T-cell (primary cell): ENCODE data around the gene PDZK1. TPM values are rescaled to one million over a fixed set of nuclear protein-coding genes. Genes with fewer than 3 reads are reported as not detected.

Experiments used
- ATAC-seq, 4 experiments: fragments of 200-7000 bp in 3 of 4; fragments of 150-1000 bp in 1 of 4; cut with Tn5 transposase; replicated peaks in 1 of 4; 1 replicate in 3 of 4; 2 replicates in 1 of 4; pipeline ENCODE4 v1.10.0; 2021; ENCODE audit warnings: moderate library complexity in 3 of 4, mild to moderate bottlenecking in 2 of 4, moderate number of reproducible peaks in 1 of 4
- CTCF ChIA-PET, 2 donors: fragments of 300-600 bp; sonication (Branson Sonifier 250); formaldehyde crosslinking; loops; one replicate each; lab custom pipeline; 2022; ENCODE audit warnings: antibody characterized with exemption in 2 of 2; lab: Charles Lee
- POLR2A ChIA-PET, 2 donors: fragments of 300-600 bp; sonication (Branson Sonifier 250); formaldehyde crosslinking; loops; one replicate each; lab custom pipeline; 2022; ENCODE audit warnings: antibody characterized with exemption in 2 of 2; lab: Charles Lee
- DNase-seq, 35 experiments: peaks; one replicate each; pipeline versions ENCODE4 v3.0.0 to v3.0.0-alpha.2; 2013 to 2023
- H3K27ac ChIP-seq: one replicate; pipeline ENCODE4 v1.5.1; 2013; ENCODE audit warnings: low read length
- H3K27me3 ChIP-seq, 2 experiments: replicated peaks in 1 of 2; 1 replicate in 1 of 2; 2 replicates in 1 of 2; pipeline versions ENCODE4 v1.6.1 to v1.7.0; 2013; ENCODE audit warnings: low read length in 1 of 2, mixed read lengths in 1 of 2; ENCODE audit not compliant: control insufficient read depth in 2 of 2, insufficient read depth in 2 of 2; ENCODE audit errors: extremely low read depth in 1 of 2
- H3K36me3 ChIP-seq, 2 donors: 1 replicate in 1 of 2; 2 replicates in 1 of 2; pipeline versions ENCODE4 v1.6.1 to v1.7.0; 2013; ENCODE audit warnings: low read length in 1 of 2; ENCODE audit not compliant: control insufficient read depth in 2 of 2, insufficient read depth in 1 of 2; ENCODE audit errors: extremely low read depth in 1 of 2
- H3K4me1 ChIP-seq, 2 experiments: 1 replicate in 1 of 2; 2 replicates in 1 of 2; pipeline versions ENCODE4 v1.6.1 to v1.7.0; 2013; ENCODE audit warnings: low read length in 2 of 2, mixed read lengths in 1 of 2; ENCODE audit not compliant: insufficient read depth in 2 of 2, control insufficient read depth in 1 of 2; ENCODE audit errors: extremely low read depth in 1 of 2
- H3K4me3 ChIP-seq, 2 donors: 1 replicate in 1 of 2; 2 replicates in 1 of 2; pipeline versions ENCODE4 v1.5.1 to v1.7.0; 2013; ENCODE audit warnings: mild to moderate bottlenecking in 2 of 2, low read length in 1 of 2, moderate library complexity in 1 of 2; ENCODE audit not compliant: control insufficient read depth in 1 of 2; ENCODE audit errors: extremely low read depth in 1 of 2
- H3K9me3 ChIP-seq: 2 replicates; pipeline ENCODE4 v1.7.0; 2013
- H3K27ac Mint-ChIP-seq, 2 donors: one replicate each; pipeline ENCODE4 v1.8.0; 2020 to 2021; ENCODE audit warnings: mild to moderate bottlenecking in 2 of 2, mixed read lengths in 2 of 2
- H3K27me3 Mint-ChIP-seq, 2 donors: one replicate each; pipeline ENCODE4 v1.8.0; 2021 to 2022; ENCODE audit warnings: mixed read lengths in 2 of 2
- H3K36me3 Mint-ChIP-seq: one replicate; pipeline ENCODE4 v1.8.0; 2021; ENCODE audit warnings: mixed read lengths
- H3K4me1 Mint-ChIP-seq, 3 donors: one replicate each; pipeline ENCODE4 v1.8.0; 2020 to 2022; ENCODE audit warnings: mixed read lengths in 3 of 3, mild to moderate bottlenecking in 1 of 3
- H3K4me3 Mint-ChIP-seq, 3 donors: one replicate each; pipeline ENCODE4 v1.8.0; 2020 to 2022; ENCODE audit warnings: mild to moderate bottlenecking in 3 of 3, mixed read lengths in 3 of 3, moderate library complexity in 3 of 3
- H3K9me3 Mint-ChIP-seq, 3 donors: one replicate each; pipeline ENCODE4 v1.8.0; 2020 to 2022; ENCODE audit warnings: mixed read lengths in 3 of 3
- WGBS: methylation state at CpG from one replicate; pipeline ENCODE4 v1.1.5; 2013; ENCODE audit warnings: missing lambda C conversion rate; ENCODE audit not compliant: insufficient coverage; 5-methylcytosine and 5-hydroxymethylcytosine counted together
- total RNA-seq, 35 experiments: library from RNA in 6 of 35; stranded (reverse) in 6 of 35; fragments of 120-200 nt in 1 of 35; gene quantifications; one replicate each; pipeline versions ENCODE4 v1.2.1 to v1.2.4 and lab custom pipeline; 2013 to 2026

Gene PDZK1
- total RNA-seq, 5 donors from 2014 or later (not counting 1 experiment from before 2014, with no cell fraction given), result 0.39 TPM; not detected in 4

- no peaks in the 10 kb centered on the region for H3K9me3 Mint-ChIP-seq
- H3K36me3 Mint-ChIP-seq, result no peaks in the 10 kb centered on the region
- H3K4me1 Mint-ChIP-seq, result peaks cover 0 to 14% (median 11%) of the 10 kb centered on the region in 3 donors
- no peak overlapping the region for H3K4me3 Mint-ChIP-seq
- H3K4me3 ChIP-seq, result no peak overlapping the region
- no peak overlapping the region for H3K27ac Mint-ChIP-seq
- no peaks in the 10 kb centered on the region for H3K9me3 ChIP-seq
- H3K4me1 ChIP-seq, result peaks cover 0 to 37% of the 10 kb centered on the region in 2 experiments
- H3K27me3 Mint-ChIP-seq, result peaks cover 0 to 5% of the 10 kb centered on the region in 2 donors
- ATAC-seq (no peak), DNase-seq (no peak)
- no peaks in the 10 kb centered on the region for H3K27me3 ChIP-seq
- H3K27ac ChIP-seq, result no peak overlapping the region
- ChIA-PET POLR2A (no interaction called here), CTCF (interaction anchor here in 1 of 2 donors (0.6 kb wide), 2 partner anchors 29 to 61 kb away, joined by 3 read pairs; no protein-coding TSS in a partner anchor)
- H3K36me3 ChIP-seq, result no peaks in the 10 kb centered on the region
- 79% methylated on average over 4 of the region's 6 CpGs for WGBS
These were observed 7.5 kb upstream of the PDZK1 start for GRCh38 chr1:145714524-145715111.

DNA sequence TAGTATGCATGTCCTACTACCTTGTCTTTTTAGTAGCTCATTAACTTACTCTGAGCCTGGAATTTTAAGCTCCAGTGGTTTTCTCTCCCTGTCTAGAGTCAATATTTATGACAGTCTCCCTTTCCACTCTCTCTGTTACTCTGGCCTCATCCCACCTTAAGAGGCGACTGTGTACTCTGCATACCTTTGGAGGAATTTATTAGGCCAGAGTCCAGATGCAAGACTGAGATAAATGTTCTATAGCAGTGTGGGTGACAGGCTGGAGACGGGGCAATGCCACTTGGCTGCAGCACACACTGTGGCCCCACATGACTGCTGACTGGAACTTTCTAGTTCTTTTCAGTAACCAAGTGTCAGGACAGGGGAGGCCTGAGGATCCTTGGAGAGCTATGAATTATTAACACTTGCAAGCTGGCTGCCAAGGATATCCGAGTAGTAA is 4.1 kb upstream of the PDZK1 start:
- H3K27ac Mint-ChIP-seq, result no peak overlapping the region
- ATAC-seq (no peak), DNase-seq (no peak)
- H3K4me1 Mint-ChIP-seq, result no peaks in the 10 kb centered on the region
- 100% methylated on average over 1 of the region's 3 CpGs for WGBS
- no peak overlapping the region for H3K4me3 Mint-ChIP-seq
- H3K9me3 Mint-ChIP-seq, result no peaks in the 10 kb centered on the region
- Histone ChIP-seq H3K27ac (no peak overlapping the region), H3K27me3 (no peaks in the 10 kb centered on the region), H3K9me3 (no peaks in the 10 kb centered on the region), H3K36me3 (no peaks in the 10 kb centered on the region), H3K4me1 (peaks cover 0 to 9% of the 10 kb centered on the region in 2 experiments), H3K4me3 (no peak overlapping the region)
- no peaks in the 10 kb centered on the region for H3K36me3 Mint-ChIP-seq
- no peaks in the 10 kb centered on the region for H3K27me3 Mint-ChIP-seq
- ChIA-PET POLR2A (no interaction called here), CTCF (no interaction called here)

GRCh38 chr1:145710291-145711027 is 3.3 kb upstream of the PDZK1 start:
- CTCF ChIA-PET, result no interaction called here

GRCh38 chr1:145708063-145708462 is 895 bp upstream of the PDZK1 start:
- Histone ChIP-seq H3K27me3 (no peaks in the 10 kb centered on the region), H3K9me3 (no peaks in the 10 kb centered on the region), H3K27ac (no peak overlapping the region), H3K4me3 (no peak overlapping the region), H3K36me3 (no peaks in the 10 kb centered on the region), H3K4me1 (no peaks in the 10 kb centered on the region)
- no peak overlapping the region for H3K27ac Mint-ChIP-seq
- no peak for DNase-seq
- no peaks in the 10 kb centered on the region for H3K27me3 Mint-ChIP-seq
- H3K4me3 Mint-ChIP-seq, result no peak overlapping the region
- no peaks in the 10 kb centered on the region for H3K9me3 Mint-ChIP-seq
- no peak for ATAC-seq
- no peaks in the 10 kb centered on the region for H3K36me3 Mint-ChIP-seq
- ChIA-PET POLR2A (no interaction called here), CTCF (no interaction called here)
- 46% methylated on average over 5 of the region's 7 CpGs for WGBS
- no peaks in the 10 kb centered on the region for H3K4me1 Mint-ChIP-seq

More at GRCh38 chr1:145710291-145711027, 3.3 kb upstream of the PDZK1 start:
- H3K9me3 ChIP-seq, result no peaks in the 10 kb centered on the region
- no peaks in the 10 kb centered on the region for H3K27me3 ChIP-seq
- no peak overlapping the region for H3K4me3 Mint-ChIP-seq
- no peaks in the 10 kb centered on the region for H3K9me3 Mint-ChIP-seq
- POLR2A ChIA-PET, result no interaction called here
- H3K36me3 ChIP-seq, result no peaks in the 10 kb centered on the region
- peaks cover 0 to 3% of the 10 kb centered on the region in 2 experiments for H3K4me1 ChIP-seq
- H3K27me3 Mint-ChIP-seq, result no peaks in the 10 kb centered on the region
- no peak overlapping the region for H3K27ac ChIP-seq
- H3K27ac Mint-ChIP-seq, result no peak overlapping the region
- DNase-seq (no peak), ATAC-seq (no peak)
- H3K4me1 Mint-ChIP-seq, result no peaks in the 10 kb centered on the region
- no CpG with 5 or more reads among the region's 4 CpGs for WGBS
- H3K4me3 ChIP-seq, result no peak overlapping the region
- no peaks in the 10 kb centered on the region for H3K36me3 Mint-ChIP-seq

DNA sequence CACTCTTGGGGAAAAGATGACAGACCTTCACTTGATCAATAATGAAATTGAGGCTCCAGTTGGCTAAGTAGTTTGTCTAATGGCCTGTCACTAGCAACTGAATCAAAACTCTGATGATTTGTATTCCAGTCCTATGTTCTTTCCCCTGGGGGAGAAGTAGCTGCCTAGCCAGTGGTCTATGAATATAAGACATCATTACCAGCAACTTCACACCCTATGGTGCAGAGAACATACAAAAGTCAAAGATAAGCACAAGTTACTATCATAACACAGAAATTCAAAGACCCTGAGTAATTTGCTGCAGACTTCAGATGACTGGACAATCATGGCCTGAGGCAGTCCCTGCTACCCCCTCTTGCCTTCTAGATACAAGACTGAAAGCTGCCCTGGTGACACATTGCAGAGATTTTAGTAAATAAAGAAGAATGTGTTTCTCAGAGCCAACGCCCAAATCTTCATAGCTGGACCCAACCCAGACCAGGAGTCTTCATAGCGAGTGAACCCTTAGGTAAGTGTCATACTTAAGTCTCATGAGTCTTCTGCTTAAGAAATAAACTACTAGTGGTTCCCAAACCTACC is 993 bp downstream of the PDZK1 start:
- CTCF ChIA-PET, result no interaction called here
- no peaks in the 10 kb centered on the region for H3K4me1 ChIP-seq
- H3K9me3 Mint-ChIP-seq, result no peaks in the 10 kb centered on the region
- no peaks in the 10 kb centered on the region for H3K9me3 ChIP-seq
- H3K27me3 Mint-ChIP-seq, result no peaks in the 10 kb centered on the region
- no peaks in the 10 kb centered on the region for H3K27me3 ChIP-seq
- WGBS, result no CpG with 5 or more reads among the region's 2 CpGs
- no peaks in the 10 kb centered on the region for H3K36me3 Mint-ChIP-seq
- no peaks in the 10 kb centered on the region for H3K4me1 Mint-ChIP-seq
- no peak for ATAC-seq
- no peak overlapping the region for H3K27ac Mint-ChIP-seq
- no peak overlapping the region for H3K27ac ChIP-seq
- H3K4me3 ChIP-seq, result no peak overlapping the region
- no peak overlapping the region for H3K4me3 Mint-ChIP-seq
- H3K36me3 ChIP-seq, result no peaks in the 10 kb centered on the region
- POLR2A ChIA-PET, result no interaction called here
- DNase-seq, result no peak

GRCh38 chr1:145705622-145706021 is 1.5 kb downstream of the PDZK1 start:
- ATAC-seq (no peak), DNase-seq (no peak)
- Histone ChIP-seq H3K27ac (no peak overlapping the region), H3K4me3 (no peak overlapping the region), H3K27me3 (no peaks in the 10 kb centered on the region), H3K36me3 (no peaks in the 10 kb centered on the region), H3K9me3 (no peaks in the 10 kb centered on the region), H3K4me1 (no peaks in the 10 kb centered on the region)
- ChIA-PET POLR2A (no interaction called here), CTCF (no interaction called here)
- no peak overlapping the region for H3K4me3 Mint-ChIP-seq
- H3K36me3 Mint-ChIP-seq, result no peaks in the 10 kb centered on the region
- 94% methylated on average over 3 of the region's 7 CpGs for WGBS
- no peaks in the 10 kb centered on the region for H3K27me3 Mint-ChIP-seq
- H3K9me3 Mint-ChIP-seq, result no peaks in the 10 kb centered on the region
- no peak overlapping the region for H3K27ac Mint-ChIP-seq
- H3K4me1 Mint-ChIP-seq, result no peaks in the 10 kb centered on the region
